Globus pallidus (tissue), 1 donor: ENCODE data around the gene KRTAP6-2.

Experiments
- DNase-seq: peaks from one replicate; pipeline ENCODE4 v3.0.0-alpha.2; 2015; ENCODE audit warnings: low spot score

The KRTAP6-2 gene

DNA sequence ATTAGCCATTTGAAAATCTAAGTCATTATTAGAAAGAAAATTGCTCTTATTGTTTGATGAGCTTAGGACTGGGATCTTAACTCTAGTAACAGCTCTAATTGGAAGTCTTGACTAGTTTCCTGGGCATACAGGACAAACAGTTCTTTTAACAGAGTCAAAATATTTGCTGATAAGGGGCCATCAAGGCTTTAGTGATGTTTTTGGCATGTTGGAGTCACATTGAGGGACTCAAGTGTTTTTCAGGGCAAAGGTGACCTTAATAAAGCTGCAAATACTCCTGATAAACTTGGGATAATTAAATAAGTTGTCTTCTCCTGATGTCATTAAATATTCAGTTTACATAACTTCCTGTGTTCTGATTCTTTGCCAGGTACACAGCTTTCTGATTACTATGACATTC lies 31.1 kb downstream of the KRTAP6-2 start:
- DNase-seq, result no peak

DNA sequence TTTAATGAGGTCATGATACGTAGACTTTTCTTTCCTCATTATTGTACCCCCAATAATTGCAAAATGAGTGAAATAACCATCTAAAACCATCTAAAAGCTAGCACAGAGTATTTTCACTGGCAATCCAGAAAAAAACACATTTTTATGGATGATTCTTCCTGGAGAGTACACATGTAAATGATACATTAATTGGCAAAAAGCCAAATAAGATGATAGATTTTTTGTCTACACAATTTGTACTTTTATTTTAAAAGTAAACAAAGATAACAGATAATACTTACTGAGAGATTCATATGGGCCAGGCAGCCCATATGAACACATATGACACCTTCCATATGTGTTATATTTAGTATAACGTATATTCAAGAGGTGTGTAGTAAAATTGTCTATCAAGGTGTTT lies 35.1 kb downstream of the KRTAP6-2 start:
- DNase-seq, result no peak

DNA sequence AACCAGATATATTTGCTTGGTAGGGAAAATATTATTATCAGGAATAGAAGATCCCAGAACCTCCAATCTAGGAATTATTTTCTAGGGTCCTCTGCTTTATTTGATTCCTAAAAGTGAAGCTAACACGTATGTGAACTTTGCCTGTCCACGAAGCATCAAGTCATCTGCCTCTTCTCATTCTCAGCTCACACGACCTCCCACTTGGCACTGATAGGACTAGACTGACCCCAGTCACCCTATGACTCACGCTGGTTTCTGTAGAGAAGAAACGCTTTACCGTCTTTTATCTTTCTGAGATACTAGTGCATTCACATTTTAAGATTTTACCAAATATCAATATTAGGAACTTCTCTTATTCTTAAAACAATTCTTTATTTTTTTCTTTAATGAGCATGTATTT lies 35.6 kb downstream of the KRTAP6-2 start:
- no peak for DNase-seq

DNA sequence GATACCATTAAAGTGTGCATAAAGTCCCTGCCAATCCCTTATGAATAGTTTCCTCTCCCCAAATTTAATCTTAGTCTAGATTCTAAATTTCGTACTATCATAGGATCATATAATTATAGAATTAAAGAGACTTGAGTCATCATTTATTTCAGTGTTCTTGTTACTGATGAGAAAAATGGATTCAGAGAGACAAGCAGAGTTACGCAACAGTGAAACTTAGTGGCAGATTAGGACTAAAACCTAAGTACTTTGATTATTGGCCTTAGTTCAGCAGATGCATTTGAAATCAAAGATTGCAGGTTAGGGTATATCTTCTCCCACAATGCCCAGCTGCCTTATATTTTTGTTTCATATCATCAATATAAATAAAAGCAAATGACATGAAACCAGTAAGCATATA lies 36.7 kb downstream of the KRTAP6-2 start:
- DNase-seq, result no peak

DNA sequence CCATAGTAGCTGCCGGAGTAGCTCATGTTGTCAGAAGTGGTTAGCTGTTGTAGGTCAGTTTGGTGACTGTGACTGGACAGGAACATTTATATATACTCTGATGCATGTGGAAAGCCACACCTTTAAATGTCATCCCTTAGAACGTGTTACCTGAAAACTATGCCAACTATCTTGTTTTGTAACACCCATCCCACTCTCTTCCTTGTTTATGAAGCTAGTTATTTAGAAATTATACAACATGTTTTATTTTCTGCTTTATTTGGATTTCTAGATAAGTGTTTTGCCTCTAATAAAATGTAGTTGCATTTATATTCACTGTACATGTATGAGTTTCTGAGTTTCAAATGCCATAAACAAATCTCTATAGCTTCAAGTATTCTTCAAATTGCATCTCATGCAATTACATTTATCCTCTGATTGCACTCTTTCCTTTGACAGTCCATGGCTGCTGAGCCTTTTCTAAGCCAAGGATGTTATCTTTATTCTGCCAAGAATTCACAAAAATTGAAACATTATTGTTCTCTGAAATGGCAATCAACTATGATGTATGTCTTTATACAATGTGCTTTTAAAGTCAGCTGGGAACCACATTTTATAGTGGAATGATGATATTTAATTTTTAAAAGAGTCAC lies 37.3 kb downstream of the KRTAP6-2 start, which contains the start of gene KRTAP19-7:
KRTAP19-7 (minus strand) TSS at position 51 of the 632 bp plus-strand sequence; CDS start at position 26, 25 bp downstream.
- DNase-seq, result no peak

DNA sequence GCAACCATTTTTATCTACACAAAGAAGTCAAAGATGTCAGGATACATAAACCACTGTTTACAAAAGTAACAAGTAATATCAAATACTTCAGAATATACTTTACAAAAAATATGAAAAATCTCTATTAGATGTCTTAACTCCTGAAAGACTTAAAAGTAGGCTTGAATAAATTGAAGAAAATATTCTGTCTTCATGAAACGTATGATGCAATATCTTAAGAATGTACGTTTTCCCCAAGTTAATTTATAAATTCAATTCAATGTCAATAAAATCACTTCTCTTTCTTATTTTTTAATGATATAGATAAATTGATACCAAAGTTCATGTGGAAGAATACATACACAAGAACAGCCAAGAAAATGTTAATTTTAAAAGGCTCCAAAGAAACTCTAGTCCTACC lies 43.6 kb downstream of the KRTAP6-2 start:
- DNase-seq, result no peak

DNA sequence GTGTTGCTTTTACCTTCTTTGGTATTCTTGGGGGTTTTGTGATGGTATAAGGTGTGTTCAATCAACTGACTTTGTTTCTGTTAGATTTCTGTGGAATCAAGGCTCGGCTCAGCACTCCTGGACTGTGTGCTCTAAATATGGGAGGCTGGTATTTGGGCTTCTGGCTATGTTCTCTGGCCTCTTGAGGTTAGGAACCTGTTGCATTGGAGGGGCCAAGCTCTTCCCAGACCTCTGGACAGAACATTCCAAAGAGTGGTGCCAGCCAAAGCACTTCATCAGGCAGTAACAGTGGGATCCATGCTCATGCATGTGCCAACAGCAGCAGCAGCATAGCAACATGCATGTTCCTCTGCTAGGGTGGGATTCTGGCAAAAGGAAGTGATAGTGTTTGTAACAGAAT lies 45.9 kb downstream of the KRTAP6-2 start:
- no peak for DNase-seq
